ENCODE measurements around the gene CDH20.

CDH20 gene

DNA sequence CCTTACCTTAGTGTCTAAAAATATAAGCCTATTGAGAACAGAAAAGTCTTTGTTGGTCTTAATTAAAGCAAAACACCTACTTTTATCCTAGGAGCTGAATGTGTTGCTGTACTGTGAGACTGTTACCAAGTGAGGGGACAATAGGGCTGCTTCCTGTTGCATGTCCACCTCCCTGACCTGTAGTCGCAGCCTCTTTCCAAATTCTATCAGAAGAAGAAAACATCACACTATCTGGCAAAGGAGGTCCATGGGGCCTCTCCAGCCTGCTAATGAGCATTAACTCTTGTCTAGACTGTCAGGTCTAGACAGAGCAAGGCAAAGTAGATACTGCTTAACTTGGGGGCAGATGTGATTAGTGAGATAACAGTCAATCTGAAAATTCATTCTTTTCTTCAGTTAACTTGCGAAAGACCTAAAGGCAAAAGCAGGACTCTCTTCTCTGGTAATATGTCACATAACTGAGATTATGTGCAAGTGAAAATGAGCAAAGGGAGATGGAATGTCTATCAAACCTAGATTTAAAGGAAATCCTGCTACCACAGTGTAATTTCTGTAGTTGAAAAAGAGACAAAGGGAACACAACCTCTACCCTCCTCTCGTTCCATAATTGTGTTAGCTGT lies 66.9 kb downstream of the CDH20 start:
- POLR2A ChIA-PET = no interaction called here
- Histone ChIP-seq H3K4me3 (ENCODE audit: low read depth, low read length) (no peak overlapping the region), H3K27ac (ENCODE audit: extremely low read depth, low read depth, low read length) (no peak overlapping the region), H3K9me3 (ENCODE audit: control insufficient read depth, insufficient read depth, low read depth, low read length) (no peaks in the 10 kb centered on the region), H3K4me1 (ENCODE audit: control insufficient read depth, insufficient read depth, low read length) (no peaks in the 10 kb centered on the region), H3K36me3 (ENCODE audit: control insufficient read depth in 2 of 2, insufficient read depth in 1 of 2, low read length in 2 of 2) (no peaks in the 10 kb centered on the region)
- CTCF ChIA-PET = no interaction called here
- TF ChIP-seq ZNF174 (tag by site-specific recombination; IDR thresholded peaks at IDR 0.05) = no peak
- TF ChIP-seq OVOL3 (tag by site-specific recombination; IDR thresholded peaks at IDR 0.05) = no peak
- TF ChIP-seq ZNF843 (tag by site-specific recombination; IDR thresholded peaks at IDR 0.05) = no peak
- TF ChIP-seq EGR2 (tag by site-specific recombination; IDR thresholded peaks at IDR 0.05; ENCODE audit: low read depth) = no peak
- no peak for TF ChIP-seq ZNF544 (tag by site-specific recombination; IDR thresholded peaks at IDR 0.05)
- no peak for TF ChIP-seq ZNF596 (tag by site-specific recombination; IDR thresholded peaks at IDR 0.05)
- no peak for TF ChIP-seq ZNF16 (tag by site-specific recombination; IDR thresholded peaks at IDR 0.05; ENCODE audit: low read depth)
- no peak for TF ChIP-seq ZNF664 (tag by site-specific recombination; IDR thresholded peaks at IDR 0.05)
- TF ChIP-seq ZNF677 (tag by site-specific recombination; IDR thresholded peaks at IDR 0.05) = no peak
- no peak for TF ChIP-seq ZNF404 (tag by site-specific recombination; IDR thresholded peaks at IDR 0.05)
- TF ChIP-seq SP3 (tag by site-specific recombination; IDR thresholded peaks at IDR 0.05) = no peak
- no peak for TF ChIP-seq MZF1 (tag by site-specific recombination; IDR thresholded peaks at IDR 0.05; ENCODE audit: borderline replicate concordance)
- TF ChIP-seq, protein P1, sequence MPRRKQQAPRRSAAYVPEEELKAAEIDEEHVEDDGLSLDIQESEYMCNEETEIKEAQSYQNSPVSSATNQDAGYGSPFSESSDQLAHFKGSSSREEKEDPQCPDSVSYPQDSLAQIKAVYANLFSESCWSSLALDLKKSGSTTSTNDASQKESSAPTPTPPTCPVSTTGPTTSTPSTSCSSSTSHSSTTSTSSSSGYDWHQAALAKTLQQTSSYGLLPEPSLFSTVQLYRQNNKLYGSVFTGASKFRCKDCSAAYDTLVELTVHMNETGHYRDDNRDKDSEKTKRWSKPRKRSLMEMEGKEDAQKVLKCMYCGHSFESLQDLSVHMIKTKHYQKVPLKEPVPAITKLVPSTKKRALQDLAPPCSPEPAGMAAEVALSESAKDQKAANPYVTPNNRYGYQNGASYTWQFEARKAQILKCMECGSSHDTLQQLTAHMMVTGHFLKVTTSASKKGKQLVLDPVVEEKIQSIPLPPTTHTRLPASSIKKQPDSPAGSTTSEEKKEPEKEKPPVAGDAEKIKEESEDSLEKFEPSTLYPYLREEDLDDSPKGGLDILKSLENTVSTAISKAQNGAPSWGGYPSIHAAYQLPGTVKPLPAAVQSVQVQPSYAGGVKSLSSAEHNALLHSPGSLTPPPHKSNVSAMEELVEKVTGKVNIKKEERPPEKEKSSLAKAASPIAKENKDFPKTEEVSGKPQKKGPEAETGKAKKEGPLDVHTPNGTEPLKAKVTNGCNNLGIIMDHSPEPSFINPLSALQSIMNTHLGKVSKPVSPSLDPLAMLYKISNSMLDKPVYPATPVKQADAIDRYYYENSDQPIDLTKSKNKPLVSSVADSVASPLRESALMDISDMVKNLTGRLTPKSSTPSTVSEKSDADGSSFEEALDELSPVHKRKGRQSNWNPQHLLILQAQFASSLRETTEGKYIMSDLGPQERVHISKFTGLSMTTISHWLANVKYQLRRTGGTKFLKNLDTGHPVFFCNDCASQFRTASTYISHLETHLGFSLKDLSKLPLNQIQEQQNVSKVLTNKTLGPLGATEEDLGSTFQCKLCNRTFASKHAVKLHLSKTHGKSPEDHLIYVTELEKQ (tag by site-specific recombination; IDR thresholded peaks at IDR 0.05; ENCODE audit: borderline replicate concordance) = no peak
- no peak for TF ChIP-seq HOXD13 (CRISPR knock-in tag; IDR thresholded peaks at IDR 0.05; ENCODE audit: borderline replicate concordance)
- no peak for TF ChIP-seq ZBTB1 (tag by site-specific recombination; IDR thresholded peaks at IDR 0.05)
- no peak for TF ChIP-seq SALL2 (tag by site-specific recombination; IDR thresholded peaks at IDR 0.05; ENCODE audit: borderline replicate concordance)

DNA sequence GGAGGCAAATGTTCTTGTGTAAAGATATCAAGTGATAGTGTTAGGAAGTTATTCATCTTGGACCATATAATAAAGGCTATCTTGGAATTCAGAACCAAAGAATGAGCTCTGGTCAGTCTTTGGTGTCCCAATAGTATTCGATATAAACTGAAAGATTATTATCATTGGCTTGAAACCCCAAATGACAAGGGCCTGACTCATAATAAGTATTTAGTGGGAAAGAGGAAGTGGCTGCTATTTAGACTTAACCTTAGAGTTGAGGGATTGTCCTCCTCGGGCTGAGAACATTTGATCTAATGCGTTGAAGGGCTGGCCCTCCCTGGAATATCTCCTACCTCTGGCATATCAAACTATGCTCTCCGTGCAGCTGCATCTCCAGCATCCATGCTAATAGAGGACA lies 67.5 kb downstream of the CDH20 start:
- ChIA-PET CTCF (interaction anchor here (0.6 to 1.1 kb wide), 2 partner anchors 8 to 78 kb away, joined by 3 to 6 read pairs; no protein-coding TSS in a partner anchor), POLR2A (no interaction called here)
- Histone ChIP-seq H3K9me3 (ENCODE audit: control insufficient read depth, insufficient read depth, low read depth, low read length) (no peaks in the 10 kb centered on the region), H3K36me3 (ENCODE audit: control insufficient read depth in 2 of 2, insufficient read depth in 1 of 2, low read length in 2 of 2) (no peaks in the 10 kb centered on the region), H3K27ac (ENCODE audit: extremely low read depth, low read depth, low read length) (no peak overlapping the region), H3K4me1 (ENCODE audit: control insufficient read depth, insufficient read depth, low read length) (no peaks in the 10 kb centered on the region), H3K4me3 (ENCODE audit: low read depth, low read length) (no peak overlapping the region)
- TF ChIP-seq ZNF670 (tag by site-specific recombination; IDR thresholded peaks at IDR 0.05; ENCODE audit: low read depth) (no peak), HOXC10 (CRISPR knock-in tag; IDR thresholded peaks at IDR 0.05) (no peak)
- TF ChIP-seq, protein P2, sequence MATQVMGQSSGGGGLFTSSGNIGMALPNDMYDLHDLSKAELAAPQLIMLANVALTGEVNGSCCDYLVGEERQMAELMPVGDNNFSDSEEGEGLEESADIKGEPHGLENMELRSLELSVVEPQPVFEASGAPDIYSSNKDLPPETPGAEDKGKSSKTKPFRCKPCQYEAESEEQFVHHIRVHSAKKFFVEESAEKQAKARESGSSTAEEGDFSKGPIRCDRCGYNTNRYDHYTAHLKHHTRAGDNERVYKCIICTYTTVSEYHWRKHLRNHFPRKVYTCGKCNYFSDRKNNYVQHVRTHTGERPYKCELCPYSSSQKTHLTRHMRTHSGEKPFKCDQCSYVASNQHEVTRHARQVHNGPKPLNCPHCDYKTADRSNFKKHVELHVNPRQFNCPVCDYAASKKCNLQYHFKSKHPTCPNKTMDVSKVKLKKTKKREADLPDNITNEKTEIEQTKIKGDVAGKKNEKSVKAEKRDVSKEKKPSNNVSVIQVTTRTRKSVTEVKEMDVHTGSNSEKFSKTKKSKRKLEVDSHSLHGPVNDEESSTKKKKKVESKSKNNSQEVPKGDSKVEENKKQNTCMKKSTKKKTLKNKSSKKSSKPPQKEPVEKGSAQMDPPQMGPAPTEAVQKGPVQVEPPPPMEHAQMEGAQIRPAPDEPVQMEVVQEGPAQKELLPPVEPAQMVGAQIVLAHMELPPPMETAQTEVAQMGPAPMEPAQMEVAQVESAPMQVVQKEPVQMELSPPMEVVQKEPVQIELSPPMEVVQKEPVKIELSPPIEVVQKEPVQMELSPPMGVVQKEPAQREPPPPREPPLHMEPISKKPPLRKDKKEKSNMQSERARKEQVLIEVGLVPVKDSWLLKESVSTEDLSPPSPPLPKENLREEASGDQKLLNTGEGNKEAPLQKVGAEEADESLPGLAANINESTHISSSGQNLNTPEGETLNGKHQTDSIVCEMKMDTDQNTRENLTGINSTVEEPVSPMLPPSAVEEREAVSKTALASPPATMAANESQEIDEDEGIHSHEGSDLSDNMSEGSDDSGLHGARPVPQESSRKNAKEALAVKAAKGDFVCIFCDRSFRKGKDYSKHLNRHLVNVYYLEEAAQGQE (tag by site-specific recombination; IDR thresholded peaks at IDR 0.05) = no peak
- TF ChIP-seq, protein P3, sequence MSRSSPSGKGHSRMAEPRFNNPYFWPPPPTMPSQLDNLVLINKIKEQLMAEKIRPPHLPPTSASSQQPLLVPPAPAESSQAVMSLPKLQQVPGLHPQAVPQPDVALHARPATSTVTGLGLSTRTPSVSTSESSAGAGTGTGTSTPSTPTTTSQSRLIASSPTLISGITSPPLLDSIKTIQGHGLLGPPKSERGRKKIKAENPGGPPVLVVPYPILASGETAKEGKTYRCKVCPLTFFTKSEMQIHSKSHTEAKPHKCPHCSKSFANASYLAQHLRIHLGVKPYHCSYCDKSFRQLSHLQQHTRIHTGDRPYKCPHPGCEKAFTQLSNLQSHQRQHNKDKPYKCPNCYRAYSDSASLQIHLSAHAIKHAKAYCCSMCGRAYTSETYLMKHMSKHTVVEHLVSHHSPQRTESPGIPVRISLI (tag by site-specific recombination; IDR thresholded peaks at IDR 0.05) = no peak
